ENCODE data around the gene UBAP1. TPM values are rescaled to one million over a fixed set of nuclear protein-coding genes. Genes with fewer than 3 reads are reported as not detected.
"Not testable (repeated sequence)": the region's sequence is repeated elsewhere in the genome, so short reads cannot be mapped to it uniquely, and the experiment has no call there.

The UBAP1 gene
- polyA plus RNA-seq (ENCODE audit: insufficient read length in 4 of 4): 10 to 100 TPM; 52.2 to 62.4 (median 56.1) TPM

GRCh38 chr9:34178436-34179212 is at the start of gene UBAP1:
Gene UBAP1 (plus strand): TSS chr9:34179043. CDS start chr9:34220915, 41,872 bp downstream.
- peak; percentile 92 to 97 (median 94) for DNase-seq (ENCODE audit: low read depth in 4 of 4, low spot score in 2 of 4)

DNA sequence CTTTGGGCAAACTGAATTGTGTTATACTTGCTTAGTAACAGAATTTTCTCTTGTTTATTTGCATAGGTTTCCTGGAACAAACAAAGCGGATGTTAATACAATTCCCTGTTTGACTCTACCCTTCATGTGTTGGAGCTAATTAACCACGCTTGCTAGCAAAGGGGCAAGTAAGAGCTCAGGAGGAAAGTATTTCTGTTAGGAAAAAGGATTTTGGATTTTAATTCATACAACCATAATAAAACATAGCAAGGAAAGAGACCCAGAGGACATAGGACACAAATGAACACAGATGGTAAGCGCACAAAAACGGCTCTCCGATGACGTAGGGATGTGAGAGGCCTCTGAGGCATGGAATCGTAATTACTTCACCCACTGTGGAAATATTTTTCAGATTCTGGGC is 47.3 kb upstream of the UBAP1 start:
- no peak for DNase-seq (ENCODE audit: low read depth in 4 of 4, low spot score in 2 of 4)

- DNase-seq (ENCODE audit: low read depth in 4 of 4, low spot score in 2 of 4): no peak
These were observed 45.4 kb upstream of the UBAP1 start for GRCh38 chr9:34133436-34133949.

- no peak for DNase-seq (ENCODE audit: low read depth in 4 of 4, low spot score in 2 of 4)
These were observed 44.3 kb upstream of the UBAP1 start for GRCh38 chr9:34134521-34134920.

DNA sequence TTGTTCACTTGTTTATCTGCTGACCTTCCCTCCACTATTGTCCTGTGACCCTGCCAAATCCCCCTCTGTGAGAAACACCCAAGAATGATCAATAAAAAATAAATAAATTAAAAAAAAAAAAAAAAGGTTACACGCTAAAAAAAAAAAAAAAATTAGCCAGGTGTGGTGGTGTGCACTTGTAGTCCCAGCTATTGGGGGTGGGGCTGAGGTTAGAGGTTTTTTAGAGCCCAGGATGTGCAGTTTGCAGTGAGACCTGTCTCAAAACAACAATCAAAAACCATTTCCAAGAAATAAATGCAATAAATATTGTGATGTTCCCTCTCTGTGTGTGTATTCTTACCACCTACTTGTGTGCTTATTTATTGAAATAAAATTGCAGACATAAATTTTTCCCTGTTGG is 40.2 kb upstream of the UBAP1 start:
- DNase-seq (ENCODE audit: low read depth in 4 of 4, low spot score in 2 of 4): not testable (repeated sequence)

DNA sequence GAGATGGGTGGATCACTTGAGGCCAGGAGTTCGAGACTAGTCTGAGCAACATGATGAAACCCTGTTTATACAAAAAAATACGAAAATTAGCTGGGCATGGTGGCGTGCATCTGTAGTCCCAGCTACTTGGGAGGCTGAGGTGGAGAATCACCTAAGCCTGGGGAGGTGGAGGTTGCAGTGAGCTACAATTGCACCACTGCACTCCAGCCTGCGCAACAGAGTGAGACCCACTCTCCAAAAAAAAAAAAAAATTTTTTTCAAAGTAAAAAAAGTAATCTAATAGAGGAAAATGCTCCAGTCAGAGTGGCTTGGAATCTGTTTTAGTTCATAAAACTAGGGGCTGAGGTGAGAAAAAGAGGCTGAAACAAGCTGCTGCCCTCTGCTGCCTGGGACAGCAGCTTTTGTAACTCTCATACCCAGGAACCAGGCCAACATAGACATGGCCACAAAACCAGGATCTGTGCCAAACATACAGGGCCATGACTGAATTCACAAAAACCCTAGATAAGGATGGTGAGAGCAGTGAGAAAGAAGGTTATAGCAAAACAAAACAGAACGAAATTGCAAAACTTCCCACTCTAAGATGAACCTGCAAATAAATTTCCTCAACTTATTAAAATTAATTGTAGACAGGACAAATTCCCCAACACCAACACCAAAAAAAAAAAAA is 39.2 kb upstream of the UBAP1 start:
- DNase-seq (ENCODE audit: low read depth in 4 of 4, low spot score in 2 of 4): no peak

GRCh38 chr9:34140853-34141252 is 38.0 kb upstream of the UBAP1 start:
- no peak for DNase-seq (ENCODE audit: low read depth in 4 of 4, low spot score in 2 of 4)

DNA sequence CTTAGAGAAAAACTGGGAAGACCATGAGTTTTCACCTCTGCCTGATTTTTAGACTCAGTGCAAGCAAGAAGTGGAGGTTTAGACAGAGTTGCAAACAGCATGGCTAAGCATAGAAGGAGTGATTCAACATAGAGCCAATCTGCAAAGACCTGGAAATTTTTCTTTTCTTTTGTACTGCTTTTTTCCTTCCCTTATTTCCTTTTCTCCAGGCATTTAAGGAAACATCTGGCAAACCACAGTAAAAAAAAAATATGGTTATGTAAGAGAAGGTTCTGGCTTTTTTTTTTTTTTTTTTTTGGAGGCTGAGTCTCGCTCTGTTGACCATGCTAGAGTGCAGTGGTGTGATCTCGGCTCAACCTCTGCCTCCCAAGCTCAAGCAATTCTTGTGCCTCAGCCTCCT is 35.7 kb upstream of the UBAP1 start:
- no peak for DNase-seq (ENCODE audit: low read depth in 4 of 4, low spot score in 2 of 4)

GRCh38 chr9:34145165-34145564 is 33.7 kb upstream of the UBAP1 start:
- DNase-seq (ENCODE audit: low read depth in 4 of 4, low spot score in 2 of 4): no peak

GRCh38 chr9:34151398-34151797 is 27.4 kb upstream of the UBAP1 start:
- DNase-seq (ENCODE audit: low read depth in 4 of 4, low spot score in 2 of 4): no peak

DNA sequence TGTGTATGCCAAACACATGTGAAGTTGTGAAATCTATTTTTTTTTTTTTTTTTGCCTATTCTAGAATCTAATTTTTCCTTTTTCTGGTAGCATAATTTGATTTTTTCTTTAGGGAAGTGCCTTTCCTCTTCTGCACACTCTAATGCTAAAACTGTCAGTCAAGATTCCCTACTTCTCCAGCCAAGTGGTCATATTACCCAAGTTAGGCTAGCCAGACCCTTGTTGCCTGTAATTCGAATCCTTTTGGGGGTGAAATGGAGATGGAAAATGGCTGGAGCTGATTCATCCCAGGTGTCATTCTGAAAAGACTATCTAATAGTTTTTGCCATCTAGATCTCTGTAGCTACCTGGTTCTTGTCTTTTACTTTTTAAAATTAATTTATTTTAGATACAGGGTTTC is 24.8 kb upstream of the UBAP1 start:
- peak in 1 of 4 donors; percentile 16 for DNase-seq (ENCODE audit: low read depth in 4 of 4, low spot score in 2 of 4)

DNA sequence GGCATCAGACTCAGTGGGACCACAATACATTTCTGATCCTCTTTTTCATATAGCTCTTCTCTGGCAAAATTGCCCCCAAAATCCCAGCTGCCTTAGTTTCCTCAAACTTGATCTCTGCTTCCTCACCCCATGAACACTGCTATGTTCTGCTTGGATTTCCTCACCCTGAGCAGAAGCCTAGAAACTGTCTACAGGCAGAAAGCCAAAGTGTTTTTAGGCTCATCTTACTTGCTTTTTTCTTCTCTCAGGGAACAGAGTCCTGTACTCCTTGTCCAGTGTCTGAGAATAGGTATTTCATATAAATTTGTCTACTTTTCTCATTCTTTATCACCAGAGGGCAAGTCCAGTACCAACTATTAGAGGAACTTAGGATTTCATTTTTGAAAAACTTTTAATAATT is 21.5 kb upstream of the UBAP1 start:
- DNase-seq (ENCODE audit: low read depth in 4 of 4, low spot score in 2 of 4): no peak

GRCh38 chr9:34157898-34158297 is 20.9 kb upstream of the UBAP1 start:
- DNase-seq (ENCODE audit: low read depth in 4 of 4, low spot score in 2 of 4): no peak

GRCh38 chr9:34158362-34158869 is 20.4 kb upstream of the UBAP1 start:
- no peak for DNase-seq (ENCODE audit: low read depth in 4 of 4, low spot score in 2 of 4)

DNA sequence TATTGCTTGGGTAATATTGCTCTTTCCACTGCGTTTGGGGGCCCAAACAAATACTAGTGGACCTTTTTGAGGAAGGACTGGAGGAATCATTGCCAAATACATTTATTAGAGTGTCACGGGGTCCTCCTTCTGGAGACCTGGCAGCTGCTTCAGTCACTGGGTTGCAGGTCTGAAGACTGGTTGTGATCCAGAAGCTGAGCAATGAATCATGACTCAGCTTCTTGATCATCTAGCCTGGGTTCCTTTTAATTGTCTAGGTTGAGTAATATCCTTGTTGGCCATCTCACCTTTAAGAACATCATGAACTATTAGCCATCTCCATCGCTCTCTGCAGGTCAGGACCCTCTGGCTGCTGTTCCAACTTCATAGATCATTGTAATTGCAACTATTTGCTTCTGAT is 15.4 kb upstream of the UBAP1 start:
- DNase-seq (ENCODE audit: low read depth in 4 of 4, low spot score in 2 of 4): no peak

DNA sequence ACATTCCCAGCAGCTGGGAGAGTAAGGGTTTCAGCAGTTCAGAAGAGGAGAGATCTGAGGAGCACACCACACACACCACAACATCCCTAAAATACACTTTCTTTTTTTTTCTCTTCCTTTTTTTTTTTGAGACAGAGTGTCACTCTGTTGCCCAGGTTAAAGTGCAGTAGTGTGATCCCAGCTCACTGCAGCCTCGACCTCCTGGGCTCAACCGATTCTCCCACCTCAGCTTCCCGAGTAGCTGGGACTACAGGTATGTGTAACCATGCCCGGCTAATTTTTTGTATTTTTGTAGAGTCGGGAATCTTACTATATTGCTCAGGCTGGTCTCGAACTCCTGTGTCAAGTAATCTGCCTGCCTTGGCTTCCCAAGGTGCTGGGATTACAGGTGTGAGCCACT is 9.7 kb upstream of the UBAP1 start:
- DNase-seq (ENCODE audit: low read depth in 4 of 4, low spot score in 2 of 4): no peak

- DNase-seq (ENCODE audit: low read depth in 4 of 4, low spot score in 2 of 4): peak in 1 of 4 donors; percentile 34
These were observed 8.4 kb upstream of the UBAP1 start for GRCh38 chr9:34170237-34170991.

DNA sequence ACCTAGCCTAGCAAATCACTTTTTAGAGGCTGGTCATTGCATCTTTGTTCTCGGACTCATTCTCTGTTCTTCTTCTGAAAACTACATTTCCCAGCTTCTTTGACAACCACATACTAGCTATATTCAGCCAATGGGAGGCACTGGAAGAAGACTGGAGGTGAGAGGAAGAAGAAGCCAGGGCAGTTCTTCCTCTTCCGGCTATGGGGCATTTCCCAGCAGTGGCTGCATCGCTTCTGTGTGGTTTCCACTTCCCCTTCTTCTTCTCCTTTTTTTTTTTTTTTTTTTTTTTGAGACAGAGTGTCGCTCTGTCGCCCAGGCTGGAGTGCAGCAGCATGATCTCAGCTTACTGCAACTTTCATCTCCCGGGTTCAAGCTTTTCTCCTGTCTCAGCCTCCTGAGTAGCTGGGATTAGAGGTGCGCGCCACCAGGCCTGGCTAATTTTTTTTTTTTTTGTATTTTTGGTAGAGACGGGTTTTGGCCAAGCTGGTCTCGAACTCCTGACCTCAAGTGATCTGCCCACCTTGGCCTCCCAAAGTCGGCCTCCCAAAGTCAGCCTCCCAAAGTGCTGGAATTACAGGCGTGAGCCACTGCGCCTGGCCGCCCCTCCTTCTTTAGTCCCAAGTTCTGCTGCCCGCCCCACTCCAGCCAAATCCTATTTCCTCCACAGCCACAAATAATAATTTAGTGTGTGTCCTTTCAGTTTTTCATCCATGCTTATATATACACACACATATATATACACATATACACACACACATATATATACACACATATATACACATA is 6.9 kb upstream of the UBAP1 start:
- DNase-seq (ENCODE audit: low read depth in 4 of 4, low spot score in 2 of 4): no peak

GRCh38 chr9:34176089-34176488 is 2.8 kb upstream of the UBAP1 start:
- DNase-seq (ENCODE audit: low read depth in 4 of 4, low spot score in 2 of 4): no peak
